ENCODE data around the gene FANCC.

DNA sequence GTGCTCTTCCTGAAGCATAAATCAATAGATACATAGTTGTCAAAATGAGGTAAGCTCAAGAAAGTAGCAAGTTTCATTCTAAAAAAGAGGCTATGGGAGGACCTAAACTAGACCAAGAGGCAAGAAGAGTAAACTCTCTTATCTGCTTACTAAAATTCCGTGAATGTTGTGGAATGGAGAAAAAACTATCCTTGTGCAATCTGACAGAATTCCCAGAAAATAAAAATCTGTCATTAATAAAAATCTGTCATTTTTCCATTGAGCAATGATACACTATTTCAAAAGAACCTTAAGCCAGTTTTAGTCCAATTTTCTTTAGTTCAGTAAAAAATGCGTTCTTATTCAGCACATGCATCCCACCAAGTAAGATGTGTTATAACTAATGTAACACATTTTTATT, 15.9 kb upstream of the FANCC start:
- TF ChIP-seq PHB2 (IDR thresholded peaks at IDR 0.05; ENCODE audit: partially characterized antibody) = no peak
- TF ChIP-seq, protein P1, sequence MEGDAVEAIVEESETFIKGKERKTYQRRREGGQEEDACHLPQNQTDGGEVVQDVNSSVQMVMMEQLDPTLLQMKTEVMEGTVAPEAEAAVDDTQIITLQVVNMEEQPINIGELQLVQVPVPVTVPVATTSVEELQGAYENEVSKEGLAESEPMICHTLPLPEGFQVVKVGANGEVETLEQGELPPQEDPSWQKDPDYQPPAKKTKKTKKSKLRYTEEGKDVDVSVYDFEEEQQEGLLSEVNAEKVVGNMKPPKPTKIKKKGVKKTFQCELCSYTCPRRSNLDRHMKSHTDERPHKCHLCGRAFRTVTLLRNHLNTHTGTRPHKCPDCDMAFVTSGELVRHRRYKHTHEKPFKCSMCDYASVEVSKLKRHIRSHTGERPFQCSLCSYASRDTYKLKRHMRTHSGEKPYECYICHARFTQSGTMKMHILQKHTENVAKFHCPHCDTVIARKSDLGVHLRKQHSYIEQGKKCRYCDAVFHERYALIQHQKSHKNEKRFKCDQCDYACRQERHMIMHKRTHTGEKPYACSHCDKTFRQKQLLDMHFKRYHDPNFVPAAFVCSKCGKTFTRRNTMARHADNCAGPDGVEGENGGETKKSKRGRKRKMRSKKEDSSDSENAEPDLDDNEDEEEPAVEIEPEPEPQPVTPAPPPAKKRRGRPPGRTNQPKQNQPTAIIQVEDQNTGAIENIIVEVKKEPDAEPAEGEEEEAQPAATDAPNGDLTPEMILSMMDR (CRISPR knock-in tag; IDR thresholded peaks at IDR 0.05) = no peak
- TF ChIP-seq HES4 (CRISPR knock-in tag; IDR thresholded peaks at IDR 0.05; ENCODE audit: borderline replicate concordance) = no peak
- TF ChIP-seq ZNF10 (CRISPR knock-in tag; IDR thresholded peaks at IDR 0.05; ENCODE audit: borderline replicate concordance, low read depth) = no peak
- no peak for TF ChIP-seq SP5 (CRISPR knock-in tag; IDR thresholded peaks at IDR 0.05; ENCODE audit: borderline replicate concordance, low read depth)
- TF ChIP-seq MIER3 (CRISPR knock-in tag; IDR thresholded peaks at IDR 0.05; ENCODE audit: borderline replicate concordance) = no peak
- no peak for TF ChIP-seq ATF1 (CRISPR knock-in tag; IDR thresholded peaks at IDR 0.05)
- TF ChIP-seq, protein P2, sequence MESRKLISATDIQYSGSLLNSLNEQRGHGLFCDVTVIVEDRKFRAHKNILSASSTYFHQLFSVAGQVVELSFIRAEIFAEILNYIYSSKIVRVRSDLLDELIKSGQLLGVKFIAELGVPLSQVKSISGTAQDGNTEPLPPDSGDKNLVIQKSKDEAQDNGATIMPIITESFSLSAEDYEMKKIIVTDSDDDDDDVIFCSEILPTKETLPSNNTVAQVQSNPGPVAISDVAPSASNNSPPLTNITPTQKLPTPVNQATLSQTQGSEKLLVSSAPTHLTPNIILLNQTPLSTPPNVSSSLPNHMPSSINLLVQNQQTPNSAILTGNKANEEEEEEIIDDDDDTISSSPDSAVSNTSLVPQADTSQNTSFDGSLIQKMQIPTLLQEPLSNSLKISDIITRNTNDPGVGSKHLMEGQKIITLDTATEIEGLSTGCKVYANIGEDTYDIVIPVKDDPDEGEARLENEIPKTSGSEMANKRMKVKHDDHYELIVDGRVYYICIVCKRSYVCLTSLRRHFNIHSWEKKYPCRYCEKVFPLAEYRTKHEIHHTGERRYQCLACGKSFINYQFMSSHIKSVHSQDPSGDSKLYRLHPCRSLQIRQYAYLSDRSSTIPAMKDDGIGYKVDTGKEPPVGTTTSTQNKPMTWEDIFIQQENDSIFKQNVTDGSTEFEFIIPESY (CRISPR knock-in tag; IDR thresholded peaks at IDR 0.05) = no peak
- TF ChIP-seq, protein P3, sequence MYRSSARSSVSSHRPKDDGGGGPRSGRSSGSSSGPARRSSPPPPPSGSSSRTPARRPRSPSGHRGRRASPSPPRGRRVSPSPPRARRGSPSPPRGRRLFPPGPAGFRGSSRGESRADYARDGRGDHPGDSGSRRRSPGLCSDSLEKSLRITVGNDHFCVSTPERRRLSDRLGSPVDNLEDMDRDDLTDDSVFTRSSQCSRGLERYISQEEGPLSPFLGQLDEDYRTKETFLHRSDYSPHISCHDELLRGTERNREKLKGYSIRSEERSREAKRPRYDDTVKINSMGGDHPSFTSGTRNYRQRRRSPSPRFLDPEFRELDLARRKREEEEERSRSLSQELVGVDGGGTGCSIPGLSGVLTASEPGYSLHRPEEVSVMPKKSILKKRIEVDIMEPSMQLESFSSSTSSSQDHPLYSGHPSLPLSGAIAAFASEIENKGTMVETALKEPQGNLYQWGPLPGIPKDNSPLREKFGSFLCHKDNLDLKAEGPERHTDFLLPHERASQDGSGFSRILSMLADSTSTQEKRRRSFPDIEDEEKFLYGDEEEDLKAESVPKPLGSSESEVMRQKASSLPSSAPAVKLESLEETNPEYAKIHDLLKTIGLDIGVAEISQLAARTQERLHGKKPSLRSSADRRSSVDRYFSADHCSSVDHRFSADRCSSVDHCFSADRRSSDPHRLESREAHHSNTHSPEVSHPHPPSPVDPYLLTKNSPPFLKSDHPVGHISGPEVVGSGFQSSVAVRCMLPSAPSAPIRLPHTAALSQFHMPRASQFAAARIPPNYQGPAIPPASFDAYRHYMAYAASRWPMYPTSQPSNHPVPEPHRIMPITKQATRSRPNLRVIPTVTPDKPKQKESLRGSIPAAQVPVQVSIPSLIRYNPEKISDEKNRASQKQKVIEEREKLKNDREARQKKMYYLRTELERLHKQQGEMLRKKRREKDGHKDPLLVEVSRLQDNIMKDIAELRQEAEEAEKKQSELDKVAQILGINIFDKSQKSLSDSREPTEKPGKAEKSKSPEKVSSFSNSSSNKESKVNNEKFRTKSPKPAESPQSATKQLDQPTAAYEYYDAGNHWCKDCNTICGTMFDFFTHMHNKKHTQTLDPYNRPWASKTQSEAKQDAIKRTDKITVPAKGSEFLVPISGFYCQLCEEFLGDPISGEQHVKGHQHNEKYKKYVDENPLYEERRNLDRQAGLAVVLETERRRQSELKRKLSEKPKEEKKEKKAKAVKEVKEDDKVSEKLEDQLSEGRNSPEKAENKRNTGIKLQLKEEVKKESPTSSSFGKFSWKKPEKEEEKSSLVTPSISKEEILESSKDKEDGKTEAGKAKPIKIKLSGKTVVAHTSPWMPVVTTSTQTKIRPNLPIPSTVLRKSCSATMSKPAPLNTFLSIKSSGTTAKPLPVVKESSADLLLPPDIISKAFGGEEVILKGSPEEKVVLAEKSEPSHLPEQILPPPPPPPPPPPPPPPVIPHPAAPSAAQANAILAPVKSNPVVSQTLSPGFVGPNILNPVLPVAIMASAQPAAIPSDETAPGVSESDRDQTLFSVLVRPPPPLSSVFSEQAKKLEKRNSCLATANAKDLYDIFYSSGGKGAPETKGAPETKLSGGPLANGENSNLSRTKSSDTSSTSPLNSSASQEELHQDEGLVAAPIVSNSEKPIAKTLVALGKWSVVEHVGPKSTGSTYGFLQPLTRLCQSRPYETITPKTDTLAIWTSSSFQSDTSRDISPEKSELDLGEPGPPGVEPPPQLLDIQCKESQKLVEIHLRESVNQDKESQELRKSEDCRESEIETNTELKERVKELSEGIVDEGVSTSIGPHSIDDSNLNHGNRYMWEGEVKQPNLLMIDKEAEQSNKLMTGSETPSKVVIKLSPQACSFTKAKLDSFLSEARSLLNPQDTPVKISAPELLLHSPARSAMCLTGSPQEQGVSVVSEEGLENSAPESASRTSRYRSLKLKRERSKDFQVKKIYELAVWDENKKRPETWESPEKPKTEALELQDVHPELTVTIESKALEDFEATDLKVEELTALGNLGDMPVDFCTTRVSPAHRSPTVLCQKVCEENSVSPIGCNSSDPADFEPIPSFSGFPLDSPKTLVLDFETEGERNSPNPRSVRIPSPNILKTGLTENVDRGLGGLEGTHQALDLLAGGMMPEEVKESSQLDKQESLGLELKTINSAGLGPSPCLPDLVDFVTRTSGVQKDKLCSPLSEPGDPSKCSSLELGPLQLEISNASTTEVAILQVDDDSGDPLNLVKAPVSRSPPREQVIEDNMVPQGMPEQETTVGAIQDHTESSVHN (CRISPR knock-in tag; IDR thresholded peaks at IDR 0.05) = no peak
